Left lung (tissue), 10 donors: ENCODE measurements around the gene TPO. TPM values are rescaled to one million over a fixed set of nuclear protein-coding genes. Genes with fewer than 3 reads are reported as not detected.

Source experiments
- ATAC-seq: fragments of 200-7000 bp; cut with Tn5 transposase; one replicate; pipeline ENCODE4 v1.9.1; 2020; ENCODE audit warnings: moderate library complexity
- DNase-seq, 4 donors: peaks; one replicate each; pipeline ENCODE4 v3.0.0-alpha.2; 2013 to 2020
- H3K27ac ChIP-seq, 2 donors: fragments of 200-600 bp; sonication (generic) in 1 of 2; one replicate each; pipeline versions ENCODE4 v1.5.0 to v1.8.0; 2020 to 2021
- H3K27me3 ChIP-seq, 2 donors: fragments of 200-600 bp; sonication (generic) in 1 of 2; one replicate each; pipeline versions ENCODE4 v1.5.0 to v1.8.0; 2020 to 2021
- H3K36me3 ChIP-seq, 2 donors: fragments of 200-600 bp; sonication (generic) in 1 of 2; one replicate each; pipeline versions ENCODE4 v1.5.0 to v1.8.0; 2020 to 2021
- H3K4me1 ChIP-seq, 2 donors: fragments of 200-600 bp; one replicate each; pipeline ENCODE4 v1.8.0; 2021
- H3K4me3 ChIP-seq, 2 donors: fragments of 200-600 bp; sonication (generic) in 1 of 2; one replicate each; pipeline versions ENCODE4 v1.5.0 to v1.8.0; 2020 to 2021; ENCODE audit warnings: mild to moderate bottlenecking in 1 of 2
- H3K9me3 ChIP-seq, 2 donors: fragments of 200-600 bp; sonication (generic) in 1 of 2; one replicate each; pipeline versions ENCODE4 v1.5.0 to v1.8.0; 2020 to 2021
- CTCF ChIP-seq, 2 donors: fragments of 200-600 bp; sonication (generic) in 1 of 2; IDR thresholded peaks; one replicate each; pipeline versions ENCODE4 v1.5.0 to v1.8.0; 2021; ENCODE audit warnings: antibody characterized with exemption in 2 of 2
- intact Hi-C, 2 donors: fragments of 100-400 bp; cut with DNase I; formaldehyde crosslinking; loops; one replicate each; pipeline versions ENCODE4 v1.11.2 to v1.14.2; 2022
- polyA plus RNA-seq, 6 donors: library from polyadenylated mRNA; unstranded; fragments of 120-200 nt; gene quantifications; one replicate each; pipeline ENCODE4 v1.2.1, GENCODE V29; 2013; ENCODE audit not compliant: insufficient read length in 6 of 6
- total RNA-seq, 2 donors: library from RNA; stranded (reverse); fragmentation: NEBNext Ultra II Directional; extraction: Animal tissue kit (Norgen Biotek cat#: 25700); gene quantifications; one replicate each; pipeline ENCODE4 v1.2.1, GENCODE V29; 2021
- donor health status: DM: no; HTN: yes; CAD: no.
- donor health status: DM: no; HTN: no; CAD: no.

TPO gene
- total and polyA plus RNA-seq, 8 donors: 0.08 to 0.45 (median 0.21) TPM; not detected in 1

- ATAC-seq (peak; percentile 43), DNase-seq (no peak)
- H3K27ac ChIP-seq: no peak overlapping the region
Measured at GRCh38 chr2:1556776-1557466, 143.7 kb downstream of the TPO start.

GRCh38 chr2:1557467-1557820 lies 144.2 kb downstream of the TPO start:
- intact Hi-C loops: no loop called here
- TF ChIP-seq CTCF (IDR thresholded peaks at IDR 0.05): no peak

More at GRCh38 chr2:1556776-1557466, 143.7 kb downstream of the TPO start:
- no peaks in the 10 kb centered on the region for H3K27me3 ChIP-seq
- intact Hi-C loops: no loop called here
- no peaks in the 10 kb centered on the region for H3K9me3 ChIP-seq
- no peak for TF ChIP-seq CTCF (IDR thresholded peaks at IDR 0.05)
- no peaks in the 10 kb centered on the region for H3K4me1 ChIP-seq
- H3K4me3 ChIP-seq: no peak overlapping the region
- no peaks in the 10 kb centered on the region for H3K36me3 ChIP-seq

GRCh38 chr2:1559589-1560175 lies 146.4 kb downstream of the TPO start:
- no peaks in the 10 kb centered on the region for H3K36me3 ChIP-seq
- H3K27me3 ChIP-seq: no peaks in the 10 kb centered on the region
- no peak overlapping the region for H3K27ac ChIP-seq
- H3K9me3 ChIP-seq: no peaks in the 10 kb centered on the region
- H3K4me1 ChIP-seq: no peaks in the 10 kb centered on the region
- ATAC-seq: no peak
- TF ChIP-seq CTCF (IDR thresholded peaks at IDR 0.05): no peak
- intact Hi-C loops: no loop called here
- no peak overlapping the region for H3K4me3 ChIP-seq
- DNase-seq: no peak

More at GRCh38 chr2:1557467-1557820, 144.2 kb downstream of the TPO start:
- H3K36me3 ChIP-seq: no peaks in the 10 kb centered on the region
- no peaks in the 10 kb centered on the region for H3K27me3 ChIP-seq
- H3K4me1 ChIP-seq: no peaks in the 10 kb centered on the region
- no peaks in the 10 kb centered on the region for H3K9me3 ChIP-seq
- no peak for DNase-seq
- no peak overlapping the region for H3K27ac ChIP-seq
- no peak for ATAC-seq
- no peak overlapping the region for H3K4me3 ChIP-seq

- Histone ChIP-seq H3K4me3 (no peak overlapping the region), H3K9me3 (no peaks in the 10 kb centered on the region), H3K36me3 (no peaks in the 10 kb centered on the region), H3K4me1 (no peaks in the 10 kb centered on the region), H3K27me3 (no peaks in the 10 kb centered on the region), H3K27ac (no peak overlapping the region)
- no peak for ATAC-seq
- no peak for TF ChIP-seq CTCF (IDR thresholded peaks at IDR 0.05)
- DNase-seq: peak in 1 of 4 donors; percentile 36
- intact Hi-C loops: no loop called here
Measured at GRCh38 chr2:1561259-1561658, 148.0 kb downstream of the TPO start.

- Histone ChIP-seq H3K27ac (no peak overlapping the region), H3K9me3 (peaks cover 0 to under 1% of the 10 kb centered on the region in 2 donors), H3K4me1 (no peaks in the 10 kb centered on the region), H3K27me3 (no peaks in the 10 kb centered on the region), H3K36me3 (no peaks in the 10 kb centered on the region), H3K4me3 (no peak overlapping the region)
- no peak for TF ChIP-seq CTCF (IDR thresholded peaks at IDR 0.05)
- intact Hi-C loops: no loop called here
- peak in 1 of 4 donors; percentile 58 for DNase-seq
- ATAC-seq: no peak
Measured at GRCh38 chr2:1561811-1562421, 148.7 kb downstream of the TPO start.
